SU-DHL-6 (cell line): ENCODE data around the gene ARHGEF4.

Source experiments
- H2AFZ ChIP-seq: fragments of 200-600 bp; sonication (generic); 2 replicates; pipeline ENCODE4 v1.6.1; 2014; ENCODE audit warnings: low read depth, mild to moderate bottlenecking, moderate library complexity, mixed read lengths, antibody characterized with exemption, low read length; ENCODE audit not compliant: severe bottlenecking
- H3F3A ChIP-seq: fragments of 200-600 bp; shearing (Covaris generic); 2 replicates; pipeline ENCODE4 v1.6.0; 2016; ENCODE audit warnings: antibody characterized with exemption, mild to moderate bottlenecking; ENCODE audit not compliant: insufficient read depth
- H3K27ac ChIP-seq: fragments of 200-600 bp; sonication (generic); 2 replicates; pipeline ENCODE4 v1.5.1; 2016; ENCODE audit warnings: low read depth, mild to moderate bottlenecking, low read length, moderate library complexity, mixed read lengths
- H3K27me3 ChIP-seq: fragments of 200-600 bp; sonication (generic), shearing (Covaris generic); 2 replicates; pipeline ENCODE4 v1.6.0; 2014; ENCODE audit warnings: mild to moderate bottlenecking, low read length
- H3K36me3 ChIP-seq: fragments of 200-600 bp; sonication (generic); 2 replicates; pipeline ENCODE4 v1.6.1; 2014; ENCODE audit warnings: mild to moderate bottlenecking, low read length, mixed read lengths
- H3K4me2 ChIP-seq: fragments of 300-600, 200-600 bp; shearing (Covaris generic), sonication (generic); 2 replicates; pipeline ENCODE4 v1.6.0; 2014; ENCODE audit warnings: low read length, low read depth, mild to moderate bottlenecking; ENCODE audit not compliant: poor library complexity, severe bottlenecking
- H3K4me3 ChIP-seq: fragments of 200-600 bp; sonication (generic); 2 replicates; pipeline ENCODE4 v1.5.1; 2014; ENCODE audit warnings: antibody characterized with exemption, low read length, mild to moderate bottlenecking, mixed read lengths; ENCODE audit not compliant: insufficient read depth, poor library complexity, severe bottlenecking
- H3K79me2 ChIP-seq: fragments of 200-600 bp; sonication (generic); 2 replicates; pipeline ENCODE4 v1.6.1; 2014; ENCODE audit warnings: mild to moderate bottlenecking, low read length, moderate library complexity; ENCODE audit not compliant: insufficient read depth
- H3K9ac ChIP-seq: fragments of 200-600 bp; sonication (generic); 2 replicates; pipeline ENCODE4 v1.7.0; 2014; ENCODE audit warnings: mild to moderate bottlenecking, low read length
- H3K9me2 ChIP-seq: fragments of 200-600 bp; sonication (generic); replicated peaks from 2 replicates; pipeline ENCODE4 v1.6.1; 2014; ENCODE audit warnings: low read length; ENCODE audit not compliant: insufficient read depth
- H3K9me3 ChIP-seq: fragments of 200-600 bp; sonication (generic); 2 replicates; pipeline ENCODE4 v1.6.1; 2014; ENCODE audit warnings: low read length, mixed read lengths; ENCODE audit not compliant: insufficient read depth
- H4K20me1 ChIP-seq: fragments of 200-600 bp; sonication (generic); 2 replicates; pipeline ENCODE4 v1.6.1; 2014; ENCODE audit warnings: low read depth, mild to moderate bottlenecking, antibody characterized with exemption, low read length, moderate library complexity, mixed read lengths
- CTCF ChIP-seq: fragments of 200-600 bp; sonication (generic); IDR thresholded peaks from one replicate; pipeline ENCODE4 v1.5.1; 2017; ENCODE audit warnings: antibody characterized with exemption, mild to moderate bottlenecking, low read length, moderate library complexity; ENCODE audit not compliant: insufficient read depth, poor library complexity, severe bottlenecking
- EZH2phosphoT487 ChIP-seq: fragments of 200-600 bp; sonication (generic), shearing (Covaris generic); conservative IDR thresholded peaks from 2 replicates; pipeline ENCODE4 v1.6.1; 2018; ENCODE audit warnings: mild to moderate bottlenecking, antibody characterized with exemption, low read length, moderate library complexity, mixed read lengths

The ARHGEF4 gene

GRCh38 chr2:130947967-130948366, 111.3 kb downstream of the ARHGEF4 start:
- Histone ChIP-seq H3K4me3 (no peak overlapping the region), H3F3A (no peaks in the 10 kb centered on the region), H3K36me3 (no peaks in the 10 kb centered on the region), H3K9me3 (peaks cover 7% of the 10 kb centered on the region; the same call in 1 of the 2 replicates), H3K9me2 (no peaks in the 10 kb centered on the region), H2AFZ (no peak overlapping the region), H3K27me3 (no peaks in the 10 kb centered on the region), H3K4me2 (no peak overlapping the region), H3K79me2 (no peaks in the 10 kb centered on the region), H3K9ac (no peak overlapping the region), H3K27ac (no peak overlapping the region), H4K20me1 (no peaks in the 10 kb centered on the region)
- TF ChIP-seq EZH2phosphoT487, result no peak
- no peak for TF ChIP-seq CTCF

- Histone ChIP-seq H2AFZ (no peak overlapping the region), H3F3A (no peaks in the 10 kb centered on the region), H3K9me2 (no peaks in the 10 kb centered on the region), H4K20me1 (no peaks in the 10 kb centered on the region), H3K79me2 (no peaks in the 10 kb centered on the region), H3K27me3 (no peaks in the 10 kb centered on the region), H3K27ac (no peak overlapping the region), H3K4me2 (no peak overlapping the region), H3K9ac (no peak overlapping the region), H3K36me3 (no peaks in the 10 kb centered on the region), H3K4me3 (no peak overlapping the region), H3K9me3 (peaks cover 2% of the 10 kb centered on the region; the same call in 1 of the 2 replicates)
- no peak for TF ChIP-seq CTCF
- TF ChIP-seq EZH2phosphoT487, result no peak
Measured at GRCh38 chr2:130949954-130950353, 113.2 kb downstream of the ARHGEF4 start.

GRCh38 chr2:130951018-130951417, 114.3 kb downstream of the ARHGEF4 start:
- Histone ChIP-seq H3K27me3 (no peaks in the 10 kb centered on the region), H3K36me3 (no peaks in the 10 kb centered on the region), H3K9ac (no peak overlapping the region), H3K4me3 (no peak overlapping the region), H2AFZ (no peak overlapping the region), H3K79me2 (no peaks in the 10 kb centered on the region), H3K4me2 (no peak overlapping the region), H4K20me1 (no peaks in the 10 kb centered on the region), H3K9me2 (no peaks in the 10 kb centered on the region), H3F3A (no peaks in the 10 kb centered on the region), H3K9me3 (no peaks in the 10 kb centered on the region), H3K27ac (no peak overlapping the region)
- no peak for TF ChIP-seq EZH2phosphoT487
- TF ChIP-seq CTCF, result no peak

GRCh38 chr2:130954873-130955272, 118.2 kb downstream of the ARHGEF4 start:
- no peaks in the 10 kb centered on the region for H3K9me2 ChIP-seq
- H3K27ac ChIP-seq, result no peak overlapping the region
- H3K79me2 ChIP-seq, result no peaks in the 10 kb centered on the region
- H3K36me3 ChIP-seq, result no peaks in the 10 kb centered on the region
- H3F3A ChIP-seq, result no peaks in the 10 kb centered on the region
- H2AFZ ChIP-seq, result no peak overlapping the region
- TF ChIP-seq CTCF (no peak), EZH2phosphoT487 (no peak)
- H3K9ac ChIP-seq, result no peak overlapping the region
- H4K20me1 ChIP-seq, result no peaks in the 10 kb centered on the region
- H3K9me3 ChIP-seq, result no peaks in the 10 kb centered on the region
- no peaks in the 10 kb centered on the region for H3K27me3 ChIP-seq
- H3K4me2 ChIP-seq, result no peak overlapping the region
- no peak overlapping the region for H3K4me3 ChIP-seq
